SU-DHL-6 (cell line): ENCODE data around the gene DNAH14.

Experiments
- CTCF ChIP-seq: fragments of 200-600 bp; sonication (generic); IDR thresholded peaks from one replicate; pipeline ENCODE4 v1.5.1; 2017; ENCODE audit warnings: antibody characterized with exemption, mild to moderate bottlenecking, low read length, moderate library complexity; ENCODE audit not compliant: insufficient read depth, poor library complexity, severe bottlenecking
- EZH2phosphoT487 ChIP-seq: fragments of 200-600 bp; sonication (generic), shearing (Covaris generic); conservative IDR thresholded peaks from 2 replicates; pipeline ENCODE4 v1.6.1; 2018; ENCODE audit warnings: mild to moderate bottlenecking, antibody characterized with exemption, low read length, moderate library complexity, mixed read lengths

- no peak for TF ChIP-seq CTCF
- no peak for TF ChIP-seq EZH2phosphoT487
Observed at GRCh38 chr1:224988042-224988441, 58.6 kb downstream of the DNAH14 start.
